Activated CD4-positive, alpha-beta T cell treated with anti-CD3 and anti-CD28 coated beads, Interleukin-2, amount 50 U/mL, for 24 hours (primary cell): ENCODE data around the gene CCDC68.

Experiments used
- DNase-seq, 2 donors: peaks; one replicate each; pipeline ENCODE4 v3.0.0-alpha.2; 2020; ENCODE audit warnings: low read depth in 1 of 2, low spot score in 1 of 2

CCDC68 gene

GRCh38 chr18:54919412-54919811 is 39.8 kb downstream of the CCDC68 start:
- no peak for DNase-seq

- no peak for DNase-seq
These were observed 41.2 kb downstream of the CCDC68 start for GRCh38 chr18:54918060-54918459.

GRCh38 chr18:54916507-54916906 is 42.8 kb downstream of the CCDC68 start:
- DNase-seq = no peak

- DNase-seq = no peak
These were observed 44.4 kb downstream of the CCDC68 start for GRCh38 chr18:54914816-54915215.

- DNase-seq = no peak
These were observed 47.7 kb downstream of the CCDC68 start for GRCh38 chr18:54911551-54911950.

GRCh38 chr18:54910161-54910919 is 48.9 kb downstream of the CCDC68 start:
- no peak for DNase-seq

- DNase-seq = no peak
These were observed 49.7 kb downstream of the CCDC68 start for GRCh38 chr18:54909538-54909937.

GRCh38 chr18:54906331-54907185 is 52.7 kb downstream of the CCDC68 start:
- no peak for DNase-seq

- no peak for DNase-seq
These were observed 53.6 kb downstream of the CCDC68 start for GRCh38 chr18:54905629-54906028.

- DNase-seq = no peak
These were observed 54.7 kb downstream of the CCDC68 start for GRCh38 chr18:54904581-54904980.

GRCh38 chr18:54900290-54900689 is 59.0 kb downstream of the CCDC68 start:
- DNase-seq = no peak

GRCh38 chr18:54899500-54899899 is 59.8 kb downstream of the CCDC68 start:
- no peak for DNase-seq

GRCh38 chr18:54888933-54889332 is 70.3 kb downstream of the CCDC68 start:
- no peak for DNase-seq

GRCh38 chr18:54888378-54888777 is 70.9 kb downstream of the CCDC68 start:
- no peak for DNase-seq

GRCh38 chr18:54883816-54884604 is 75.3 kb downstream of the CCDC68 start:
- DNase-seq = no peak

GRCh38 chr18:54882318-54882717 is 76.9 kb downstream of the CCDC68 start:
- no peak for DNase-seq

- no peak for DNase-seq
These were observed 78.0 kb downstream of the CCDC68 start for GRCh38 chr18:54881229-54881768.

GRCh38 chr18:54880395-54881105 is 78.7 kb downstream of the CCDC68 start:
- no peak for DNase-seq

GRCh38 chr18:54879691-54880090 is 79.6 kb downstream of the CCDC68 start:
- no peak for DNase-seq

GRCh38 chr18:54878659-54879358 is 80.5 kb downstream of the CCDC68 start:
- no peak for DNase-seq
